ENCODE measurements around the gene BCL7A. TPM values are rescaled to one million over a fixed set of nuclear protein-coding genes. Genes with fewer than 3 reads are reported as not detected.

The BCL7A gene
- total and polyA plus RNA-seq, 2 experiments from 2014 or later, result 12.7 to 14.9 TPM

- H3K27ac ChIP-seq (ENCODE audit: low read depth), result no peak within 1 kb of the TSS
- ATAC-seq, result peak; percentile 74
- H3K79me2 ChIP-seq (replicated peaks; ENCODE audit: insufficient read depth), result peaks cover 34% of the 10 kb centered on the region
- peak within 1 kb of the TSS; percentile 88 for H3K4me2 ChIP-seq
- Mint-ChIP-seq H3K27me3 (ENCODE audit: insufficient read depth, low read depth, poor library complexity) (peaks cover 21% of the 10 kb centered on the region), H3K36me3 (ENCODE audit: low read depth) (no peaks in the 10 kb centered on the region), H3K9me3 (no peaks in the 10 kb centered on the region; the same call in 2 of the 3 replicates), H3K4me3 (peak within 1 kb of the TSS; percentile 83), H3K4me1 (peaks cover 25% of the 10 kb centered on the region), H3K27ac (no peak within 1 kb of the TSS)
- TF ChIP-seq JUNB (IDR thresholded peaks at IDR 0.05; ENCODE audit: unreplicated experiment), result no peak
- TF ChIP-seq POLR2AphosphoS5 (IDR thresholded peaks at IDR 0.05; ENCODE audit: low read depth), result peak; percentile 66
- TF ChIP-seq CREB1 (CRISPR knock-in tag; IDR thresholded peaks at IDR 0.05; ENCODE audit: low read depth), result peak; percentile 94
- H3K27me3 ChIP-seq (ENCODE audit: insufficient read depth), result peaks cover 21% of the 10 kb centered on the region
- DNase-seq (ENCODE audit: low spot score), result peak; percentile 97
- peaks cover 26% of the 10 kb centered on the region; the same call in 1 of the 2 replicates for H3K4me1 ChIP-seq (ENCODE audit: insufficient read depth)
- 0 out of 2 replicates have a peak, but pooled peaks cover 3% of the 10 kb centered on the region for H3F3A ChIP-seq (replicated peaks; ENCODE audit: low read depth)
- H3K4me3 ChIP-seq, result peak within 1 kb of the TSS; percentile 72
- peaks cover 17% of the 10 kb centered on the region; the same call in 1 of the 2 replicates for H4K20me1 ChIP-seq (replicated peaks; ENCODE audit: insufficient read depth)
- no peaks in the 10 kb centered on the region for H3K36me3 ChIP-seq (ENCODE audit: insufficient read depth)
- H3K9me2 ChIP-seq (ENCODE audit: insufficient read depth), result no peaks in the 10 kb centered on the region
- H2AFZ ChIP-seq, result peak within 1 kb of the TSS; percentile 99
Measured at GRCh38 chr12:122078141-122079032, 56.7 kb downstream of the BCL7A start, which contains the start of gene MLXIP. Gene MLXIP (plus strand): TSS chr12:122078756. CDS start chr12:122078854, 98 bp downstream.

- Histone ChIP-seq H3F3A (replicated peaks; ENCODE audit: low read depth) (0 out of 2 replicates have a peak, but pooled peaks cover 3% of the 10 kb centered on the region), H3K27me3 (ENCODE audit: insufficient read depth) (peaks cover 21% of the 10 kb centered on the region), H3K36me3 (ENCODE audit: insufficient read depth) (no peaks in the 10 kb centered on the region), H3K4me3 (peak overlapping the region; percentile 72), H3K4me1 (ENCODE audit: insufficient read depth) (peaks cover 26% of the 10 kb centered on the region; the same call in 1 of the 2 replicates), H4K20me1 (replicated peaks; ENCODE audit: insufficient read depth) (peaks cover 17% of the 10 kb centered on the region; the same call in 1 of the 2 replicates), H3K27ac (ENCODE audit: low read depth) (no peak overlapping the region), H3K4me2 (peak overlapping the region; percentile 82), H3K9me2 (ENCODE audit: insufficient read depth) (no peaks in the 10 kb centered on the region), H2AFZ (0 out of 2 replicates have a peak overlapping the region, but pooled peaks have one; percentile 47), H3K79me2 (replicated peaks; ENCODE audit: insufficient read depth) (peaks cover 40% of the 10 kb centered on the region)
- Mint-ChIP-seq H3K4me1 (peaks cover 25% of the 10 kb centered on the region), H3K4me3 (peak overlapping the region; percentile 83), H3K27ac (no peak overlapping the region), H3K36me3 (ENCODE audit: low read depth) (no peaks in the 10 kb centered on the region), H3K27me3 (ENCODE audit: insufficient read depth, low read depth, poor library complexity) (peaks cover 19% of the 10 kb centered on the region), H3K9me3 (no peaks in the 10 kb centered on the region; the same call in 2 of the 3 replicates)
- DNase-seq (ENCODE audit: low spot score), result peak; percentile 62
- peak; percentile 10 for ATAC-seq
- TF ChIP-seq CREB1 (CRISPR knock-in tag; IDR thresholded peaks at IDR 0.05; ENCODE audit: low read depth) (peak; percentile 5; the same call in 1 of the 2 replicates), REST (IDR thresholded peaks at IDR 0.05; ENCODE audit: unreplicated experiment) (no peak), ZNF331 (CRISPR knock-in tag; IDR thresholded peaks at IDR 0.05; ENCODE audit: low read depth) (no peak), ZNF114 (CRISPR knock-in tag; IDR thresholded peaks at IDR 0.05) (no peak), ZNF462 (CRISPR knock-in tag; IDR thresholded peaks at IDR 0.05) (no peak), JUNB (IDR thresholded peaks at IDR 0.05; ENCODE audit: unreplicated experiment) (no peak), EZH2phosphoT487 (IDR thresholded peaks at IDR 0.05; ENCODE audit: unreplicated experiment) (no peak)
Measured at GRCh38 chr12:122079033-122079531, 57.4 kb downstream of the BCL7A start.
